Limb (tissue), 2 donors: ENCODE results near the gene JKAMP.
A peak's percentile ranks its signal among the peaks of the same experiment; 100 is the strongest.
"Not testable (repeated sequence)": the region's sequence is repeated elsewhere in the genome, so short reads cannot be mapped to it uniquely, and the experiment has no call there.

ENCODE experiments used
- DNase-seq, 2 donors: peaks; one replicate each; pipeline ENCODE4 v3.0.0-alpha.2; 2016; ENCODE audit errors: extremely low spot score in 2 of 2

Gene JKAMP, protein sequence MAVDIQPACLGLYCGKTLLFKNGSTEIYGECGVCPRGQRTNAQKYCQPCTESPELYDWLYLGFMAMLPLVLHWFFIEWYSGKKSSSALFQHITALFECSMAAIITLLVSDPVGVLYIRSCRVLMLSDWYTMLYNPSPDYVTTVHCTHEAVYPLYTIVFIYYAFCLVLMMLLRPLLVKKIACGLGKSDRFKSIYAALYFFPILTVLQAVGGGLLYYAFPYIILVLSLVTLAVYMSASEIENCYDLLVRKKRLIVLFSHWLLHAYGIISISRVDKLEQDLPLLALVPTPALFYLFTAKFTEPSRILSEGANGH

DNA sequence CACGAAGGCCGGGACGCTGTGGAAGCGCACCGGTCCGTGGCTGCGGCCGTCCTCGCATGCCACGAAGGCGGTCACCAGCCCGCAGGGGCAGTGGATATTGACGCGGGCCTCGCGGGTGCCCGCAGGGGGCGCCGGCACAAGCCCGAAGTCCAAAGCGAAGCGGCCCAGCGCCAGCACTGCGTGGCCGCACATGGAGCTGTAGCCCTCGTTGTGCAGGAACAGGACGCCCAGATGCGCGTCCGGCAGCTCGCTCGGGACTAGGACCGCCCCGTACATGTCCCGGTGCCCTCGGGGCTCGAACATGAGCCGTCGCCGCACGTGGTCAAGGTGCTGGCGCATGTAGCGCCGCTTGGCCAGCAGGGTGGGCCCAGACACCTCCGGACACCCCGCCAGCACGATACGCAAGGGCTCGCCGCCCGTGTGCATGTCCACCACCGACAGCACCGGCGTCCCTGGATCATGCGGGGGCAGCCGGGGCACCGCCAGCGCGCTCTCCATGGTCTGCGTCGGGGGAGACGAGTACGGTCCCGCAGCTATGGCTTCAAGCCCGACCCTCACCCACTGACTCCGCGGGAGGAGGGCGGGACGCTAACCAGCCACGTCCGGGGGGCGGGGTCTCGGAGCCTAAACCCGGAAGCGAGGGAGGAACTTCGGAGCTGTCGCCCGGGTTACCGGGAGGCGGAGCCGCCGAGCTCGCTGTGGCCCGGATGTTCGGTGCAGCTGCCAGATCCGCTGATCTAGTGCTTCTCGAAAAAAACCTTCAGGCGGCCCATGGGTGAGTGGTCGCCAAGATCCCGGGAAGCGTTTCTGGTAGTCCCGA lies at the start of gene JKAMP, which contains the start of gene L3HYPDH:
TSS of gene JKAMP (plus strand) at position 699 of the 820 bp plus-strand sequence. CDS start at position 772, 73 bp downstream.
TSS of gene L3HYPDH (minus strand) at position 590 of the 820 bp plus-strand sequence. CDS start at position 498, 92 bp downstream.
- peak; percentile 96 to 99 for DNase-seq

DNA sequence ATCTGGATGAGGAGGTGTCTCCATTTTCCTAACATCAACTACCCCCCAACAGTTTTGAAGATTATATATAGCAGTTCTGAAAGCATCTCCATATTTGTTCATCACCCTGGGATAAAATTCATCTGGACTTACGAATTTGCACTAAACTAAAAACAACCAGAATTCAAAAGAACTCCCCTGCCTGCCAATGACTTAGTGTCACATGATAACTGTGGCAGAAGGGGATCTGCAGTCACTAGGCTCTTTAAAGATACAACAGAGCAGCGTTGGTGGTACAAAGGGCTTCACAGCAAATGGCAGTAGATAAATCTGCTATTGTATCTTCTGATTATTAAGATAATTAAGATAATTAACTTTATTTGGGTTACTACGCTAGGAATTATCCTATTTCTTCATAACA lies 49.2 kb upstream of the JKAMP start:
- DNase-seq: no peak

DNA sequence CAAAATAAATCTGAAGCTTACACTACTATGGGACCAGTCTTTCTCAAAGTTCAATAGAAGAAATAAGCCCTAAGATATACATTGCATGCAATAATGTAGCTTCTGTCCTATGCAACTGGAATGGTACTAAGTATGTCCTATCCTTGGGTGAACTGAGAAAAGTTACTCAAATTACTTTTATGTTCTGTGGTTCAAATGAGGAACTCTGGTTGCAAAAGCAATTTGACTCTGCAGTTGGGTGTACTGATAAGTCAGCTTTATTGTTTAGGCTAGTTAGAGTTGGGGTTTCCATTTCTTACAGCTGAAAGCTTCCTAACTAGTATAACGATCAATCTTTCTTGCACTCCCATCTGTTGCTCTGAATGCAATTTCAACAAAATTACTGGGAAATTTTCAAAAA lies 48.3 kb upstream of the JKAMP start:
- no peak for DNase-seq

DNA sequence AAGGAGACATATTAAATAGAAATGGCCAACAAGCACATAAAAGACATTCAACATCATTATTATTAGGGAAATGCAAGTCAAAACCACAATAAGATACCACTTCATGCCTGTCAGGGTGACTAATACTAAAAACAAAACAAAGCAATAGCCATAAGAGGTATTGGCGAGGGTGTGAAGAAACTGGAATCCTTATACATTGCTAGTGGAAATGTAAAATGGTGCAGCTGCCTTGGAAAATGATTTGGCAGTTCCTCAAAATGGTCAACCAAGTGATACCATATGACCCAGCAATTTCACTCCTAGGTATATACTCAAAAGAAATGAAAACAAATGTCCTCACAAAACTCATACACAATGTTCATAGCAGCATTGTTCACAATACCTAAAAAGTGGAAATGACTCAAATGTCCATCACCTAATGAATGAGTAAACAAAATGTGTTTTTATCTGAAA lies 46.1 kb upstream of the JKAMP start:
- no peak for DNase-seq

GRCh38 chr14:59439256-59439965 lies 44.9 kb upstream of the JKAMP start:
- DNase-seq: no peak

DNA sequence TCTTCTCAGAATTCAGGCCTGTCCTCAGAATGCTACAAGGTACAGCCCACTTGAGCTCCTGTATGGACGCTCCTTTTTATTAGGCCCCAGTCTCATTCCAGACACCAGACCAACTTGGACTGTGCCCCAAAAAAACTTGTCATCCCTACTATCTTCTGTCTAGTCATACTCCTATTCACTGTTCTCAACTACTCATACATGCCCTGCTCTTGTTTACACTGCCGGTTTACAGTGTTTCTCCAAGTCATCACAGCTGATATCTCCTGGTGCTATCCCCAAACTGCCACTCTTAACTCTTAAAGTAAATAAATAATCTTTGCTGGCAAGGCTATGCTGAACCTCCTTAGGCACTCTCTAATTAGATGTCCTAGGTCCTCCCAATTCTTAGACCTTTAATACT lies 35.6 kb upstream of the JKAMP start:
- DNase-seq: not testable (repeated sequence)

GRCh38 chr14:59450716-59451115 lies 33.6 kb upstream of the JKAMP start:
- DNase-seq: no peak

GRCh38 chr14:59451849-59452248 lies 32.5 kb upstream of the JKAMP start:
- DNase-seq: no peak

DNA sequence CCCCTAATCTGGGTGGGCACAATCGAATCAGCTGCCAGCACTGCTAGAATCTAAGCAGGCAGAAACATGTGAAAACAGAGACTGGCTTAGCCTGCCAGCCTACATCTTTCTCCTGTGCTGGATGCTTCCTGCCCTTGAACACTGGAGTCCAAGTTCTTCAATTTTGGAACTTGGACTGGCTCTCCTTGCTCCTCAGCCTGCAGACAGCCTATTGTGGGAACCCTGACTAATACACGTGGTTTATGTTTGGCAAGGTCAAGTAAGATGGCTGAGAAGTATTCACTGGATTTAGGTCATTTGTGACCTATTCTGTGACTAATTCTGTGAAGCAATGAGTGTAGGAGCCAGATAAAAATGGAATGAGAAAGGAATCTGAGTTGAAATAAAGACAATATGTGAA lies 30.2 kb upstream of the JKAMP start:
- no peak for DNase-seq

GRCh38 chr14:59455411-59455810 lies 28.9 kb upstream of the JKAMP start:
- DNase-seq: no peak

- DNase-seq: no peak
Measured at GRCh38 chr14:59458486-59458885, 25.8 kb upstream of the JKAMP start.

DNA sequence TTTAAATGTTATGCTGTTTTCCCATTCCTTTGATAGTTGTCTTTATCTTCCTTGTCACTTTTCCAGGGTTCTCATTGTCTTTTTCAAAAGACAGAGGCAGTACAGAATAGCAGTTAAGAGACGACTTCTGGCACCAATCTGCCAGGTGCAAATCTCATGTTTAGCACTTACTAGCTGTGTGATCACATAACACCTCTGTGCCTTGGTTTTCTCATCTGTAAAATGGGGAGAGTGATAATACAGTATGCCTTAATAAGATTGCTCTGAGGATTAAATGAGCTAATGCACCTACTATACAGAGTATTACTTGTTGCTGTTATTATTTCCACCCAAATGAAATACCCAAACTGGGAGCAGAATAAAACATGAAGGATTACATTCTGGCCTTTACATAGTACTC lies 23.9 kb upstream of the JKAMP start:
- DNase-seq: no peak

DNA sequence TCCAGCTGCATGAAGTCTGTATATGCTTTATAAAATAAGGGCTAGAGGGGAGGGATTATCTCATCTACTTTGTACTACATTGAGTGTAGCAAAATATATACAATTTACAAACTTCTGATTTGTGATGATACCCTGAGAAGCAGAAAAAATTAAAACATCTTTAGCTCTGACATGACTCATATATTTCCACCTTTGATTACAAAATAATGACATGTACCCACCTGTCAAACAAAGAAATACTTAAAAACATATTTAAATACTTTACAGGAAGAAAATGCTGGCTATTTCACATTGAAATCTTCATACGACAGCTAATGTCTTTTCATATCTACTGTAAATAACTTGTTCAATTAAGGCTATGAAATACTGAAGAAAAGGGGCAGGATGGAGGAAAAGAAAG lies 22.4 kb upstream of the JKAMP start:
- no peak for DNase-seq

DNA sequence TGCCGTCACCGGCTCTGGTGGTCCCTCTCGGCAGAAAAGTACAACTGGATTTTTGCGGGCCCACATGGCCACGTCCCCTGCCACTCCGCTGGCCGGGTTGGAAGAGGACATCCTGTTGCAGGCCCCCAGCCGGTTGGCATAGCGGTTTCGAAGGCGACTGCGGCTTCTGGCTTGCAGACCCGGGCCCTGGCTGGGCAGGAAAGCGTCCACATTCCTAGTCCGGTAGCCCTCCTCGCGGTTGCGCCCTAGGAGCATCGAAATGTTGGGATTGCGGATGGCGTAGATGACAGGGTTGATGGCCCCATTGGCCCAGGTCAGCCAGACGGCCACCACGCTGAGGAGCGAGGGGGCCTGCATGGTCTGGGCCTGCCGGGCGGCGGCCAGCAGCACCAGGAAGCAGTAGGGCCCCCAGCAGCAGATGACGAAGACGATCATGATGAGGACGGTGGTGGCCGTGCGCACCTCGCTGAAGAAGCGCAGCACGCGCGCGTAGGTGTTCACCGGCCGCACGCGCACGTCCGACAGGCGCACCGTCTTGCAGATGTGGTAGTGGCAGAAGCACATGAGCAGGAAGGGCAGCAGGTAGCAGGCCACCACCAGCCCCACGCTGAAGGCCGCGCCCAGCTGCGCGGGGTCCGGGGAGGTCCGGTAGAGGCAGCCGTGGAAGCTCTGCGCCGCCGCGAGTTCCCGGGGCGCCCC lies 20.4 kb upstream of the JKAMP start:
- DNase-seq: peak in 1 of 2 donors; percentile 50

DNA sequence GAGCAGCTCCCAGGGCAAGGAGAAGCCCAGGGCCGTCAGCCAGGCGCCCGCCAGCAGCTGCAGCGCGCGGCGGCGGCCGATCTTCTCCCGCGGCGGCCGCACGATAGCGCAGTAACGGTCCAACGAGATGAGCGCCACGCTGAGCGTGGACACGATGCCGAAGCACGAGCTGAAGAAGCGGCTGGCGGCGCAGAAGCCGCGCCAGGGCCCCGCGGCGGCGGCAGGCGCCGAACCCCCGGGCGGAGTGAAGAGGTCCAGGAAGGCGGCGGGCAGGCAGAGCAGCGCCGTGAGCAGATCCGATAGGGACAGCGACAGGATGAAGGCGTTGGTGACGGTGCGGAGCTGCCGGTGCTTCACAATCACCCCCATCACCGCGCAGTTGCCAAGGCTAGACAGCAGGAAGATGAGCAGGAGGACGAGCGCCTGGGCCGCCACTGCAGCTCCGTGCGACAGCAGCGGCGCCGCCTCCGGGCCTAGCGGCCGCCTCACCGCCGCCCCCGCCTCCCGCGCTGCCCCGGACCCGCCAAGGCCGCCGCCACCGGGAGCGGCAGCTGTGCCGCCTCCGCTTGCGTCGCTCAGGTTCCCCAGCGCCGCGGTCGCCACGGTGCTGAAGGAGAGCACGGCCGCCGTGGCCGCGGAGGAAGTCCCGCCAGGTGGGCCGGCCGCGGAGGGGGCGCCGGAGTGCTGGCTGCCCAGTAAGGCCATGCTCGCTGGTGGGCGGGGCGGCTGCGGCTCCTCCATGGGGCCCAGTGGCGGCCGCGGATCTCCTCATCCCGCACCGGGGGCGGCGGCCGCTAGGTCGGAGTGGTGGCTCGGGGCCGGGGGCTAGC lies 19.6 kb upstream of the JKAMP start:
- peak; percentile 49 to 83 for DNase-seq

GRCh38 chr14:59465316-59466135 lies 18.8 kb upstream of the JKAMP start, which contains the start of gene GPR135:
TSS of gene GPR135 (minus strand) at chr14:59465380. CDS start at chr14:59465226, 154 bp downstream.
- DNase-seq: no peak

DNA sequence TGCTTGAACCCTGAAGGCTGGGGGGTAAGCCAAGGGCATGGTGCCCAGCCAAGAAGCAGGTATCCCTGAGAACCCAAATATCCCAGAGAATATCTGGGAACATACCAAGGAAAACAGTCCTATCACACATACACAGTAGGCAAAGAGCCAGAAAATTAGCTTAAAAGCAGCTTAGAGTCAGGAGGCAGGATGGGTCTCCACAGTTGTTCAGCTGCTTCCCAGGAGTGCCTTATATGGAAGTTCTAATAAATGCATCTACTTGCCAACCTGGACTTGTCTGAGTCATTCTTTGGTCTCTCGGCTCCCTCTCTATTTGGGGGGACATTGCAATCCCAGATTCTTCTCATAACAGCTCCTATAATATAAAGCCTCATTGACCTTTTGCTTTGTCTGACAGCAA lies 10.1 kb upstream of the JKAMP start:
- DNase-seq: no peak

DNA sequence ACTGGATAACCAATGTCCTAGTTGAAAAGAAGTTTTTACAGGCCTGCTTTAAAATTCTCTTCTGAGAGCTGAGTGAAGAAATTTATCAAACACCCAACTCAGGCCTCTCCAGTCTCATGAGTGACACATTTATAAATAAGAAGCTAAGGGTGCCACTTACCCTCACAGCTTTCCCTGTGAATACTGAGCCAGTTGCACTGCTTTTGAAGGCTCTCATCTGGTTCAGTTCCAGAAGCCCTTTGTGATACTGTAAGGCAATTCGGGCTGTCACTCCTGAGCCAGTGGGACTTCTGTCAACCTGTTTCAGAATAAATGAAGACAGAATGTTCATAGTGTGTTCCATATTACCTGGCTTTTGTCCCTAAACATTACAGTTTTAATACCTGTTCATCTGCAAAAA lies 8.6 kb upstream of the JKAMP start:
- no peak for DNase-seq

GRCh38 chr14:59478540-59478939 lies 5.8 kb upstream of the JKAMP start:
- no peak for DNase-seq
